HL-60/S4 treated with phorbol 12-myristate 13-acetate at 8.2 ng/mL for 4 days and 3 days (cell line): Measurements from ENCODE around the gene SAMD4A.

ENCODE experiments used
- in situ Hi-C: fragments of 300-500 bp; cut with MboI; formaldehyde crosslinking; loops from 2 replicates; pipeline ENCODE4 v1.15.0; 2022; ENCODE audit warnings: low sequenced_read_pairs

The SAMD4A gene

GRCh38 chr14:54814076-54814475 is 247.1 kb downstream of the SAMD4A start:
- in situ Hi-C loops: no loop called here

- in situ Hi-C loops: no loop called here
Observed at GRCh38 chr14:54815016-54815415, 248.1 kb downstream of the SAMD4A start.

- in situ Hi-C loops: no loop called here
Observed at GRCh38 chr14:54815515-54815914, 248.6 kb downstream of the SAMD4A start.

GRCh38 chr14:54816450-54816849 is 249.5 kb downstream of the SAMD4A start:
- in situ Hi-C loops: no loop called here

GRCh38 chr14:54817506-54817905 is 250.6 kb downstream of the SAMD4A start:
- in situ Hi-C loops: no loop called here

GRCh38 chr14:54818201-54819133 is 251.5 kb downstream of the SAMD4A start:
- in situ Hi-C loops: no loop called here

- in situ Hi-C loops: no loop called here
Observed at GRCh38 chr14:54822685-54823084, 255.8 kb downstream of the SAMD4A start.

- in situ Hi-C loops: no loop called here
Observed at GRCh38 chr14:54823757-54824549, 257.0 kb downstream of the SAMD4A start.

GRCh38 chr14:54828037-54828436 is 261.1 kb downstream of the SAMD4A start:
- in situ Hi-C loops: no loop called here

GRCh38 chr14:54829486-54830224 is 262.7 kb downstream of the SAMD4A start:
- in situ Hi-C loops: no loop called here

- in situ Hi-C loops: no loop called here
Observed at GRCh38 chr14:54830650-54831049, 263.7 kb downstream of the SAMD4A start.

GRCh38 chr14:54834081-54834480 is 267.2 kb downstream of the SAMD4A start:
- in situ Hi-C loops: no loop called here

- in situ Hi-C loops: no loop called here
Observed at GRCh38 chr14:54834727-54835126, 267.8 kb downstream of the SAMD4A start.

- in situ Hi-C loops: no loop called here
Observed at GRCh38 chr14:54836231-54836630, 269.3 kb downstream of the SAMD4A start.

- in situ Hi-C loops: no loop called here
Observed at GRCh38 chr14:54837508-54838149, 270.7 kb downstream of the SAMD4A start.

- in situ Hi-C loops: no loop called here
Observed at GRCh38 chr14:54838931-54839512, 272.1 kb downstream of the SAMD4A start.

GRCh38 chr14:54839701-54840119 is 272.8 kb downstream of the SAMD4A start:
- in situ Hi-C loops: no loop called here

- in situ Hi-C loops: no loop called here
Observed at GRCh38 chr14:54840336-54840735, 273.4 kb downstream of the SAMD4A start.

- in situ Hi-C loops: no loop called here
Observed at GRCh38 chr14:54840798-54841197, 273.9 kb downstream of the SAMD4A start.
